ENCODE data around the gene KIAA0513.

- TF ChIP-seq POLR2A (IDR thresholded peaks at IDR 0.05; ENCODE audit: low read depth, low read length) = no peak
- TF ChIP-seq TAF1 (IDR thresholded peaks at IDR 0.05; ENCODE audit: low read depth, low read length) = no peak
- no peak for TF ChIP-seq POLR2AphosphoS5 (IDR thresholded peaks at IDR 0.05; ENCODE audit: low read depth, low read length)
Observed at GRCh38 chr16:85046931-85047866, 19.6 kb downstream of the KIAA0513 start.
